ENCODE results near the gene KCNQ2. TPM values are rescaled to one million over a fixed set of nuclear protein-coding genes. Genes with fewer than 3 reads are reported as not detected.

Gene KCNQ2
- total RNA-seq, 1 donor from 2014 or later: 1.2 TPM

DNA sequence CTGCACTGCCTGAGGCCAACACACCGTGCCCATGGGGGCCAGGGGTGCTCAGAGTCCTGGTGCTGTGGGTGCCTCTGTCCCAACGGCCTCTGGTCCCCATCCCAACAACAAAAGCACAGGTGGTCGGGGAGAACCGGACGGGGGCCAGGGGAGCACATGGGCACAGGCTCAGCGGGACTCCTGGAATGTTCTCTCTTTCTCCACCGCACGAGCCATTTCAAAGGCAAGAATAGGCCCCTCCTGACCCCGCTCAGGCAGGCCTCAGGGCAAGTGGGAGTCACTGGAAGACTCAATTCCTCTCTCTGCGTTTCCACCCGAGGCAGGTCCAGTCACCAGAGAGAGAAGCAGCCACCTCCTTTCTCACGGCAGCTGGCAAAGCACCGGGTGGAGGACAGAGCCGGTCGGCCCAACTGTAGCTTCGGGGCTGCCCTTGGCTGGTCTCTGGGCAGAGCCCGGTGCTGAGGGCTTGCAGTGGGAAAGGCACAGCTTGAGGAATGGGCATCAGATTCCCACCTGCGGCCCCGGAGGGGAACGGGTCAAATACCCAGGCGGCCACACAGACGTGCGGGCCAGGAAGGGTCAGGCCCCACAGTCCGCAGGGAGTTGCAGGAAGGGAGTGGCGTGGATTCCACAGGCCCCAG lies 55.2 kb downstream of the KCNQ2 start:
- DNase-seq: no peak

DNA sequence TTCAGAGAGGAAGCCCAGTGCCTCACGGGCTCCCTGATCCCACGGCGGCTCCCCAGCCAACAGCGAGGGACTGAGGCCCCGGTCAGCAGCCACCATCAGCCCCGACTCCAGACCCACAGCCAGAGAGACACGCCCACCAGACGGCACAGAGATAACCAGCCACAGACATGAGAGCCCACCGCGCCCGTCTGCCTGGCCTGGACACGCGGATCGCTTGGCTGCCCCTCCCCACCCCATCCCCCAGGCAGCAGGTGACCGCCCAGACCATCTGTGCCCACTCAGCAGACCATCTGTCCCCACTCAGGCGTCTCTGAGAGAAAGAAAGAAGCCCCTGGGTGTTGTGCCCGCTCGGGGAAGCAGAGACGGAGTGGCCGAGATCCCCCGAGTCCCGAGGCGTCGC lies 55.8 kb downstream of the KCNQ2 start:
- DNase-seq: no peak

DNA sequence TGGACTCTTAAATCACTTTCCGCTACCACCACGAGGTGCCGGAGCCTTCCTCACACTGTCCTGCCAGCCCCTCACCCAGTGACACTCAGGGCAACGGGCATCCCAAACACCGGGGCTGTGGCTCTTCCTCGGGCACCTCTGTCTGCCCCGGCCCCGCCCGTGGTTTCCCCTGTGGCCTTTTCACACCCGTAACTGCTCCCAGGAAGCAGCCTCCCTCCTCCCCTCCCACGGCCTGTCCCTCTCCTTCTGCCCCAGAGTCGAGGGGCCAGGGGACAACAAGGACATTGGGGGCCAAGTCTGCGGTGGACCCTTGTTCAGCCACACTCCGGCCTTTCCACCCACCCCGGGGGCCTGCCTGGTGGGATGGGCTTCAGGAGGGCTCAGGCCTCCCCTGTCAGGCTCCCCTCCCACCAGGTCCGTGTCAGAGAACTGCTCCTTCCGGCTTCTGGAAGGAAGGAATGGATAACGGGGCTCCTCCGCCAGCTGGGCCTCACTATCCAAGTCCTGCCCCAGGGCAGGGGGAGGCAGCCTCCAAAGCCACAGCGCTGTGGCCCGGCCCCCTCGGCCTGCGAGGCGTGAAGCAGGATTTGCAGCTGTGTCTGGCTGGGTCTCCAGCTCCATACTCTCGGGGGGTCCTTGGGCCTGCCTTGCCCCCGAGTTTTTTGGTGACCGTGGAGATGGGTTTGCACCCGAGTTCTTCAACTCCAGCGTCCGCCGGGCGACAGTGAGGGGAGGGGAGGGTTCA lies 56.6 kb downstream of the KCNQ2 start:
- DNase-seq: no peak

DNA sequence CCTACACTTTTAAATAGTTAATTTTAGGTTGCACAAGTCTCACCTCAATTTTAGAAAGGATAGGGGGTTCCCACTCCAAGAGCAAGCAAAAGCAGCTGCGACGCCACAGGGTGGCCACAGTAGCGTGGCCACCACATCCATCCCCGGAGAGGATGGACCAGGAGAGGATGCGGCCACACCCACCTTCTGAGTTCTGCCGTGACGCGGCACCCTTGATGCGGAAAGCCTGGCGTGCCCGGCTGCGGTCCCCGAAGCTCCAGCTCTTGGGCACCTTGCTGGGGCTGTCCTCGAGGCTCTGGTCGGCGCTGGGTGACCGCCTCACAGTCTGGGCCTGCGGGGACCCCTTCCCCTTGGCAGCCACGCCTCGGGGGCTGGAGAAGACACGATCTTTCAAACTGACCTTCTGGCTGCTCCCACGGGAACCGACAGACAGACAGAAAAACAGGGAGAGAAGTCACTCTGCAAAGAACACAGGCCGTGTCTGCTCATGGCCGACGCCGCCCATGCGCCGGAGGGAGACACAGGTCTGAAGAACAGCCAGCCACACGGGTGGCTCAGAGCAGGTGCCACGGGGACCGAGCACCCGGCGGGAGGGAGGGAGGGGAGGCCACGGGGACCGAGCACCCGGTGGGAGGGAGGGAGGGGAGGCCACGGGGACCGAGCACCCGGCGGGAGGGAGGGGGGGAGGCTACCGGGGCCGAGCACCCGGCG lies 57.6 kb downstream of the KCNQ2 start:
- DNase-seq: no peak

DNA sequence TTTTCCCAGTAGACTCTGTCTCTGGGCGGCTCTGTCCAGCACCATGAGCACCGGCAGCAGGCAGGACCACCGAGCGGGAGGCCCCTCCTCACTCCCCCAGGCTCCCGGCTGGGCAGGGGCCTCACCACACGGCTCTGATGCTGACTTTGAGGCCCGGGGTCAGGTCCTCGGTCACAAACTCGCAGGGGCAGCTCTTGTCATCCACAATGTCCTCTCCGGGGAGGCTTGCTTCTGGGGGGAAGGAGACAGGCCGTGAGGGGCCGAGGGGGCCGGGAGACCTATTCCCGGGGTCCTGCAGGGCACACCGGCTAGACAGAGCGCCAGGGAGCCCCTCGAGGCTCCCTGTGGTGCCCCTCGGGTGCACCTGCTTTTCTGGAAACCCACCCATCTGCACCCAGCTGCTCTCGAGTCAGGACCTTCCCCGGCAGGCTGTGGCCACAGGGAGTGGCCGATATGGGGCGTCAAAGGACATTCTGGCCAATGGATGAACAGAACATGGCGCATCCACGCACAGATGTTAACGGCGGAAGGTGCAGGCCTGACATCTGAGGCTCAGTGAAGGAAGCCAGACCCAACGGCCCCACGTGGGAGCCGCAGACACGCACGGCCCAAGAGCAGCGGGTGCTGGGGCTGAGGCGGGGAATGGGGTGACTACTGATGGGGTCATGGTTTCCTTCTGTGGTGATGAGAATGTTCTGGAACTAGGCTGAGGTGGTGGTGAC lies 58.3 kb downstream of the KCNQ2 start:
- no peak for DNase-seq

DNA sequence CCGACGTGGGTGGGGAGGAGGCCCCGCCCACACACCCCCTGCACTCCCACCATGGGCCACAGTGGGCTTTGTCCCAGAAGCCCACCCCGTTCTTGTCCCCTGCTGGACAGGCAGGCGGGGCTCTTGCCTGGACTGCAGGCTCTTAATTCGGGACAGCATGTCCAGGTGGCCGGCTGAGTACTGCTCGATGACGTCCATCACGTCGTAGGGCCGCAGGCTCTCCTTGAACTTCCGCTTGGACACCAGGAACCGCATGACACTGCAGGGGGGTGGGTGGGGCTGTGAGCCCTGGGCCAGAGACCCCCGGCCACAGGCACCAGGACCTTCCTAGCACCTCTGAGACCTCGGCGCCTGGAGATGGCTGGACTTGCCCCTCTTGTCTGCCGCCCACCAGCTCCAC lies 59.1 kb downstream of the KCNQ2 start:
- no peak for DNase-seq

DNA sequence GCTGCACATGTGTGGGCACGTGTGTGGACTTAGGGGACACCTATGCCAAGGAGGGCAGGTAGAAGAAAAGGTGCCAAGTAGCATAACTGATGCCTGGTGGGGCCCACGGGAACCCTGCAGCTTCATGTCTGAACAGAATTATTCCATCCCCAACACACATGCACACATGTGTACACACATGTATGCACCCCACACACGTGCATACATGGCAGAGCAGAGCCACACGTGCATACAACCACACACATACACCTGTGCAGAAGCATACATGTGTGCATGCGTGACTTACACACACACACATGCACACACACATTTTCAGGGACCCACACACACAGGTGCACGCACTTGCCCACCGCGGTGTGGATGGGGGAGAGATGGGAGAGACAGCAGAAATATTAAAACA lies 59.6 kb downstream of the KCNQ2 start:
- no peak for DNase-seq

DNA sequence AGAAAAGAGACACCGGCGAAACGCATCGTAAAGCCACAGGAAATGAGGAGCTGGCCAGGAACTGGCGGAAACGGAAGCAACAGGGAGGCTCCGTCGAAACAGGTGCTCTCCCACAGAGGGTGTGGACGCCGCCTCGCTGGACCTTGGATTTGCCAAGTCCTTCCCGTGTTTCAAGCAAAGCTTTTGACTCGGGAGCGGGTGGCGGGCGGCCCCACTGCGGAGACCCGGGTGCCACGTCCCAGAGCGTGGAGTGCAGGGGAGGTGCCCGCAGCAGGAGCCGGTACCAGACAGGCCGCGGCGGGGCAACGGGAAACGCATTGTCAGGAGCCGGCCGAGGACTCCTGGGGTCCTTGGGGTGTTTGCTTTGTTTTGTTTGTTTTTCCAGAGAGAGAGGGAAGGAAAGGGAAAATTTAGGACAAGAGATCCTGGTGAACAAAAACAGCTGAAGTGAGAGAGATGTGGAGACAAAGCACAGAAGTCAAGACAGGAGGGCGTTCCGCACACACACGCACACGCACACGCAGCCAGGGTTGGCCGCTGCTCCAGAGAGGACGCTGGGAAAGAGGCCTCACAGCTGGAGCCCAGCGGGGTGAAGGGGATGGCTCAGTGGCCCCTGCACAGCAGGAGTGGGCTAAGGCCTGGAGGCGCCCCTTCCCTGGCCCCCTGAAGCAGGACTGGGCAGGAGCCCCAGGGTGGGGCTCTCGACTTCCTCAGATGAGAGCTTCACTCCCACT lies 60.4 kb downstream of the KCNQ2 start:
- peak; percentile 33 for DNase-seq

DNA sequence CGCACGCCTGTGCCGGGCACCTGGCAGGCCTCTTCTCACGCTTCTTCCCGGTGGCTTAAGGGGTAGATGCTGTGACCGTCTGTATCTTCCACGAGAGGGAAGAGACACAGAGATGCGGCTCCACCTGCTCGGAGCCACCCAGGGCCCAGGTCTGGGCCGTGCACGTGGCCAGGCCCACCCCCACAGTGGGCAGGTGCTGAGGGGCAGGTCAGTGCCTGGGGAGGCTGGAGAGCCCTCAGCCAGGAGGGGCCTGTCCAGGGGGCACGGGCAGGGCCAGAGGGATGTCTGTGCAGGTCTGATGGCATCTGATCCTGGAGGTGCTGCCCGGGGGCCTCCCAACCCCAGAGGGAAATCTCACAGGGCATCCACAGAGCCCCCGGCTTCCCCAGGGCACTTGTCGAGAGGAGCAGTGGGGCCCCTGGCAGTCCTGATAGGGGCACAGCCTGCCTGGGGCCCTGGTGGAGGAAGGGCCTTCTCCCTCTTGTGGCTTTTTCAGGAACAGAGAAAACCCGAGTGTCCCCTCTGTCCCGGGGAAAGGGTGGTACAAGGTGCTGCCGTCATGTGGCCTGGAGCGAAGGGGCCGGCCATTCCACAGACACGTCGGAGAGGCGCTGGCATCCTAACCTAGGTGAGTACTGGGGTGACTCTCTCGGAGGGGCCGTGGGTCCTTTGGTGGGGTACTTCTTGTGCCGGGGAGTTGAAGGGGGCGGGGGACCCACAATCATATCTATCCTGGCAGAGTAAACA lies 61.1 kb downstream of the KCNQ2 start:
- no peak for DNase-seq

DNA sequence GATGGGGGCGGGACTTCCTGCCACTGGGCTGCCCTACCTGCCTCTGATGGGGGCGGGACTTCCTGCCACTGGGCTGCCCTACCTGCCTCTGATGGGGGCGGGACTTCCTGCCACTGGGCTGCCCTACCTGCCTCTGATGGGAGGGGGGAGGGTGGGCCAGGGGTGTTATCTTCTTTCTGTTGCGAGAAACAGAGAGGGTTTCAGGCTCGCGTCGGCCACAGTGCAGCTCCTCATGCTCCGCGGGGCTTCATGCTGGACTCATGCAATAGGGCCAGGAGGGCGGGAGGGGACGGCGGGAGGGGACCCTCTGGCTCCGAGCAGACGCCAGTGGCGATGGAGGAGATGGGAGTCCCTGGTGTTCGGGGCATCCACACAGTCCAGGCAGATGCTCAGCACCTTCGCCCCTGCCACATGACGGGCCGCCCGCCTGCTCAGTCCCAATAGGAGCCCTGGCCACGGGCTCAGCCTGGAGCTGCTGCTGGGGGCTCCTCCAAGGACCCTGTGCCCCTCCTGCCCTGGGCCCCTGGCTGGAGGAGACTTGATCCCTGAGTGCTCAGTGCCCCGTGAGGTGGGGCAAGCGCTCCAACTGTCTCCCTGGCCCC lies 62.5 kb downstream of the KCNQ2 start:
- DNase-seq: no peak

DNA sequence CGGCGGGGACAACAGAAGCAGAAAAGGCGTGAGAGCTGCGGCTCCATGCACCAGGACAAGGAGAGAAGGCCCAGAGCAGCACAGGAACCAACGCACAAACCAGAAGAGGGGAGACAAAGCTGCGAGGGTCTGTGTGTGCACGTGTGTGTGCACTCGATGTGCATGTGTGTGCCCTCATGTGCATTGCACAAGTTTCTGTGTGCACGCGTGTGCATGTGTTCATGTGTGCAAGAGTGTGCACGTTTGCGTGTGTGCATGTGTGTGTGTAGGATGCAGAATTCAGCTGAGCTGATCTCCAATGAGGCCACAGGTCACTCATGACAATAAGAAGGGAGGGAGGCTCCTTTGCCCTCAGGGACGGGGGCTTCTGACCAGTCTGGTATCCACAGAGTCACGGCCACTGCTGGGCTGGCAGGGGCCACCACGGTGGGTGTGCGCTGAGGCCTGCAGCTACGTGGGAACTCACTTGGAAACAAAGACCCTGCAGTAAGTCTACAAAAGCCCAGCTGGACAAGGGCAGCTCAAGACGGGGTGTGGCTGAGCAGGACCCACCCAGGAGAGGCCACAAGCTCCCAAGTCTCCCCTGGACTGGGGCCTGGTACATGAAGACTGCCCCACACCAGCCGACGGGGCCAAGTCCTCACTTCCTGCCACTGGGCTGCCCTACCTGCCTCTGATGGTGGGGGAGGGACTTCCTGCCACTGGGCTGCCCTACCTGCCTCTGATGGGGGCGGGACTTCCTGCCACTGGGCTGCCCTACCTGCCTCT lies 63.2 kb downstream of the KCNQ2 start:
- no peak for DNase-seq

DNA sequence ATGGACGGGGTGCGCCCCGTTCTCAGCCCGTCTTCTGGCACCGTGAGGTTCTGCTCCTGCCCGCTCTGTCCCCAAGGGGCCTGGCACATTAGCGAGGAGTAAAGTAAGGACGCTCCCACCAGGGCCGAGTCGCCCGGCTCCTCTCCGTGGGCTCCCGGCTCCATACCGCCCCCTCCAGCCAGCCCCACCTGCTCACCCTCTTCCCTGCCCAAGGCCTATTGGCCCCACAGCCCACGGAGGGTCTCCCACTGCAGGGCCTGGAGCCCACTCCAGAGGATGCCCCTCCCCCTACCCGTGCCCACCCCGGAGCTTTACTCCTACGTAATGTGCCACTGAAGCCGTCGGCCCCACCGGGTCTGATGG lies 63.8 kb downstream of the KCNQ2 start:
- DNase-seq: no peak

DNA sequence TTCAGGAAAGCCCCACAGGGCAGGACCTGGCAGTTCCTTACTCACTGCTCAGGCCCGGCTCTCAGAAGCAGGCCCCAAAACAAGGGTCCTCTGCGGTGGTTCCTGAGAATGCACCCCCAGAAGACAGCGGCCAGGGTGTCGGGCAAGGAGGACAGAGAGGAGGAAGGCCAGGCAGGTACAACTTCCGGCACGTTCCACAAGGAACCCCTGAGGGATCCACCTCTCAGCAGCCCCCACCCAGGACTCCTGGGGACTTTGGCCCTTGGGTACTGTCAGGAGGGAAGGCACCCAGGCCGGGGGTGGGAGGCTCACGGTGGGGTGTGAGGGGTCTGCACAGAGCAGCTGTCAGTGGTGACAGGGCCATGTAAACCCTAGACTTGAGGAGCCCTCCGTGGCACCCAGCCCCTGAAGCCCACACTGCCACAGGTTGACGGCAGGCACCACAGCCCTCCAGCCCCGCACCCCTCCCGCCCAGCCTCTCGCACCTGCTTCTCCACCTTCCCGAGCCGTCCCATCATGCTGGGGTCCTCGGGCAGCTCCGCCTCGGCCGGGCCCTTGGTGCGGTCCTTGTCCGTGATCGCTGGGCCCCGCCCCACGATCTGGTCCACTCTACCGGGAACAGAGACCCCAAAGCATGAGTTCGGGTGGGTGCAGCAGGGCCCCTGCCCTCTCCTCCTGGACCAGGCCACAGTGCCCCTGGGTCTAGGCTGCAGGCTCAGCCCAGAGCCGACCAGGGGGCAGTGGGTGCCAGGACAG lies 64.3 kb downstream of the KCNQ2 start:
- no peak for DNase-seq

DNA sequence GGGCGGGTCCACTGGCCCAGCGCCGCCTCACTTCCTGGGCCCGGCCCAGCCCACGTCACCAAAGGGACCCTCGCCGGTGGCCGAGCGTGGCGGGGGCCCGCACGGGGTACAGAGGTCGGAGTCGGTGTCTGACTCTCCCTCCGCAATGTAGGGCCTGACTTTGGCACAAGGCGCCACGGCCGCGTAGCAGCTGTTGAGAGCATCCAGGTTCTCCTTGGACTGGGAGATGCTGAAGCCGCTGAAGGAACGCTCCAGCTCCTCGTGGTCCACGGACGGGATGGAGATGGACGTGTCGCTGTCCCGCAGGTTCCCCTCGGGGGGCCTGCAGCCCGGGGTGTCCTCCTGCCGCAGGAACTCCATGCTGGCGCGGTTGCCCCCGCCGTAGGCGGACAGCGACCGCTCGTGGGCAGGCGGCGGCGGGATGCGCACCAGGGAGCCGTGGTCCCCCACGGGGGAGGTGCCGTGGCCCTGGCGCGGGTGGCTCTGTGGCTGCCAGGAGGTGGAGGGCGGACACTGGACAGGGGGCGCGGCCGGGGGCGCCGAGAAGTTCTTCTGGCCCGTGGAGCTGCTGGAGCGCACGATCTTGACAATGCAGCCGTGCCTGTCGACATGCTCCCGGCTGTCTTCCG lies 65.7 kb downstream of the KCNQ2 start:
- DNase-seq: no peak

DNA sequence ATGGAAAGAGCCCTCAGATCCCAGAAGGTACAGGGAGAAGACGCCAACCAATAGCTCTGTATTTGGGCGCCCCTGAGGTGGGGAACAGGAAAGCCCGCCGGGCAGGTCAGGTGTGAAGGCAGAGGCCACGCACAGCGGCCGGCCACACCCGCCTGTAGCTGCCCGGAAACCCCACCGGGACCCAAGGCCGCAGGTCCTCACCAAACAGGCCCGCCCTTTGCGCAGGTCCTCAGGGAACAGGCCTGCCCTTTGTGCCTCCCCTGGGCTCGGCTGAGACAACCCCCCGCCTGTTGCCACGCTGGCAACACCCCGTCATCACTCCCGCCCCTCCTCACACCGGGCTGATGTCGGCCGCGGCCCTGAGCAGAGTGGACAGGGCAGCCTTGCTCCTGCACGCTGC lies 66.4 kb downstream of the KCNQ2 start:
- no peak for DNase-seq

DNA sequence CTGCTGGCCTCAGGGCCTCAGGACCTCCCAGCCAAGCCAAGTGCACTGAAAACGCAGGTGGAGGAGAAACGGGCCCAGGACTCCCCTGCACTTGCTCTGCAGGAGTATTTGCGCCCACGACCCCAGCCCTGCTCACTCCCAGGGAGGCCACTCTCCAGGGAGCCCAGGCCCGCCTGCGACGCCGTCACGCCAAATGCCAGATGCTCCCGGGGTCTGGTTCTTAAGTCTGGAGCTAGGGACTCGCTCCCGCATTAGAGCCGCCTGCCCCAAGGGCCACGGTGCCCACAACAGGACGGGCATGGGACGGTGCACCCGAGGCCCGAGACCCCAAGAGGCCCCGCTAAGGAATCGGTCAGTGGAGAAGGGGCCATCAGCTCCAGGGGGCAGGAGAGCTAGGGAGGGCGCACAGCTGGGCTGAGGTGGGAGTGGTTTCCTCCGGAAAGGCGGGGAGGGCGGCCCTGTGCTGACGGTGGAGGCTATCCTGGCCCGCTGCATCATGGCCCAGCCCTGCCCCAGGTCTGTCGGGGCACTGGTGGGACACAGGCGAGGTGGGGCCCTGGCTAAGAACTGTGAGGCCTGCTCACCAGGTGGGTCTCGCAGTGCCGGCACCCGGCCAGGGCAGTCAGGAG lies 67.2 kb downstream of the KCNQ2 start:
- DNase-seq: no peak

DNA sequence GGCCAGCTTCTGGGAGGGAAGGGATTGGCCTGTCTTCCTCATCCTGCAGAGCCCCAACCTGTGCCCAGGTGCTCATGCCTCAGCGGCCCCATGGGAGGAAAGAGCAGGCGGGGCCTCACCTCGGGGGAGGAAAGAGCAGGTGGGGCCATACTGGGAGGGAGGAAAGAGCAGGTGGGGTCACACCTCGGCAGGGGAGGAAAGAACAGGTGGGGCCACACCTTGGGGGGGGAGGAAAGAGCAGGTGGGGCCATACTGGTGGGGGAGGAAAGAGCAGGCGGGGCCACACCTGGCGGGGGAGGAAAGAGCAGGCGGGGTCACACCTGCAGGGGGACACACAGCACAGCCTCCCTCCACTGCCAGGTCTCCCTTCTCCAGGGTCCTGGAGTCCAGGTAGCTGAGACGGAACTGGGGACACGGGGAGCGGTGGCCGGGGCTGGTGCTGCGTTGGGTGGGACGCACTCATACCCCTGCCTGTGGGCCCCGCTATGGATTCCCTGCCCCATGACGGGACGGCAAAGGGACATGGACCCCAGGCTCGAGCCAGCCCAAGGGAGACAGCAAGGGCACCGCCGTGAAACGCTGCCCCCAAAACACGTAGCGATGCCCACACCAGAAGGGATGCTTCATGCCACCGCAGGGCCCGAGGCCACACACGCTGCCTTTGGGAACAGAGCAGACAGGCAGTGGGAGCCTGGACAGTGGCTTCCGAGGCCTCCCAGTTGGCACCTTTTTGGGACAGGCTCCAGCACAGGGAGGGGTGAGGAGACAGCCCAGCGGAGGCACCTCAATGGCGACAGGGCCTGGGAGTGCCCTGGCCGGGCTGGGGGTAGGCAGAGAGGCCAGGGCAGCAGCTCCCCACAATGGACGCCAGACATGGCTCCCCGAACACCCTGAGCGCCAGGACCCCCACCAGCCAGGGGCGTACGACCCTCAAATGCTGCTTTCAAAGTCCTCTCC lies 68.0 kb downstream of the KCNQ2 start:
- DNase-seq: no peak

Measured in skin of body (tissue), 2 donors.